AG09309 (cell line): ENCODE measurements around the gene UNC93B1.

ENCODE experiments used
- DNase-seq: peaks from one replicate; pipeline ENCODE4 v3.0.0-alpha.2; 2010; ENCODE audit warnings: low read depth
- H3K4me3 ChIP-seq: 2 replicates; pipeline ENCODE4 v1.5.1; 2011; ENCODE audit warnings: mild to moderate bottlenecking, low read depth, low read length, moderate library complexity; ENCODE audit not compliant: control insufficient read depth
- TF ChIP-seq, protein P1 (sequence below): IDR thresholded peaks from 2 replicates; pipeline ENCODE4 v1.5.1; 2011; ENCODE audit warnings: mild to moderate bottlenecking, low read depth, low read length, inconsistent platforms; ENCODE audit not compliant: insufficient read depth, control insufficient read depth; ENCODE audit errors: missing control alignments

Gene UNC93B1

DNA sequence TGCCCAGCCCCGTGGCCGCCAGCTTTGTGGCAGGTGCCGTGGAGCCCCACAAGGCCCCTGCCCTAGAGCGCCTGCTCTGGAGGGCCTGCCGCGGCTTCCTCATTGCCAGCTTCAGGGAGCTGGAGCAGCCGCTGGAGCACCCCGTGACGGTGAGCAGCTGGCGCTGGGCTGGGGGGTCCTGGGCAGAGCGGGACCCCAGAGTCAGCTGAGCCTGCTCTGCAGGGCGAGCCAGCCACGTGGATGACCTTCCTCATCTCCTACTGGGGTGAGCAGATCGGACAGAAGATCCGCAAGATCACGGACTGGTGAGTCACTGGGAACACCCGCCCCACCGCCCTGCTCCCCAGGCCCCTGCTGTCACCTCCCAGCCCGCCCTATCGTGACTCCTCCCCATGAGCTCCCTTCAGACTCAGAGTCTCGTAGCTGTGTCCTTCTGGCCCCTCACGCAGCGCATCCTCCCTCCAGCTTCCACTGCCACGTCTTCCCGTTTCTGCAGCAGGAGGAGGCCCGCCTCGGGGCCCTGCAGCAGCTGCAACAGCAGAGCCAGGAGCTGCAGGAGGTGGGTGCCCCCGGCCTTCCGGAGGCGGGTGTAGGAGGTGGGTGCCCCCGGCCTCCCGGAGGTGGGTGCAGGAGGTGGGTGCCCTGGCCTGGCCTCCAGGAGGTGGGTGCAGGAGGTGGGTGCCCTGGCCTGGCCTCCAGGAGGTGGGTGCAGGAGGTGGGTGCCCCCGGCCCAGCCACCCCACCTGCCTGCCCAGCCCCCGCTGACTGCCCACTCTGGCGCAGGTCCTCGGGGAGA lies 39.6 kb upstream of the UNC93B1 start:
- H3K4me3 ChIP-seq = no peak overlapping the region
- TF ChIP-seq, protein P1, sequence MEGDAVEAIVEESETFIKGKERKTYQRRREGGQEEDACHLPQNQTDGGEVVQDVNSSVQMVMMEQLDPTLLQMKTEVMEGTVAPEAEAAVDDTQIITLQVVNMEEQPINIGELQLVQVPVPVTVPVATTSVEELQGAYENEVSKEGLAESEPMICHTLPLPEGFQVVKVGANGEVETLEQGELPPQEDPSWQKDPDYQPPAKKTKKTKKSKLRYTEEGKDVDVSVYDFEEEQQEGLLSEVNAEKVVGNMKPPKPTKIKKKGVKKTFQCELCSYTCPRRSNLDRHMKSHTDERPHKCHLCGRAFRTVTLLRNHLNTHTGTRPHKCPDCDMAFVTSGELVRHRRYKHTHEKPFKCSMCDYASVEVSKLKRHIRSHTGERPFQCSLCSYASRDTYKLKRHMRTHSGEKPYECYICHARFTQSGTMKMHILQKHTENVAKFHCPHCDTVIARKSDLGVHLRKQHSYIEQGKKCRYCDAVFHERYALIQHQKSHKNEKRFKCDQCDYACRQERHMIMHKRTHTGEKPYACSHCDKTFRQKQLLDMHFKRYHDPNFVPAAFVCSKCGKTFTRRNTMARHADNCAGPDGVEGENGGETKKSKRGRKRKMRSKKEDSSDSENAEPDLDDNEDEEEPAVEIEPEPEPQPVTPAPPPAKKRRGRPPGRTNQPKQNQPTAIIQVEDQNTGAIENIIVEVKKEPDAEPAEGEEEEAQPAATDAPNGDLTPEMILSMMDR = no peak
- no peak for DNase-seq

DNA sequence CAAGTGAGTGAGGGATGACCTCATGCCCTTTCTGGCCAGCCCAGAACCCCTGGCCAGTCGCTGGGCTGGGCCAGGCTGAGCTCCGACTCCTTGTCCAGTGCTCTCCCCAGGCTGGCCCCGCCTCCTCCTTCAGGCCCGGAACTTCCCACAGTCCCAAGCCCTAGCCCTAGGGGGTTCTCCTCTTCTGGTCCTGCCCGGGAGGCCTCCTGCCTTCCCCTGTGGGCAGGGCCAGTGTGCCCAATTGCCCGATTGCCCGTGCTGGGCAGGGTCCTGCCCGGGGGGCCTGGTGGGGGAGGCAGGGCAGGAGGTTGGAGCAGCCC lies 39.1 kb upstream of the UNC93B1 start:
- no peak overlapping the region for H3K4me3 ChIP-seq
- TF ChIP-seq, protein P1 = no peak
- no peak for DNase-seq

DNA sequence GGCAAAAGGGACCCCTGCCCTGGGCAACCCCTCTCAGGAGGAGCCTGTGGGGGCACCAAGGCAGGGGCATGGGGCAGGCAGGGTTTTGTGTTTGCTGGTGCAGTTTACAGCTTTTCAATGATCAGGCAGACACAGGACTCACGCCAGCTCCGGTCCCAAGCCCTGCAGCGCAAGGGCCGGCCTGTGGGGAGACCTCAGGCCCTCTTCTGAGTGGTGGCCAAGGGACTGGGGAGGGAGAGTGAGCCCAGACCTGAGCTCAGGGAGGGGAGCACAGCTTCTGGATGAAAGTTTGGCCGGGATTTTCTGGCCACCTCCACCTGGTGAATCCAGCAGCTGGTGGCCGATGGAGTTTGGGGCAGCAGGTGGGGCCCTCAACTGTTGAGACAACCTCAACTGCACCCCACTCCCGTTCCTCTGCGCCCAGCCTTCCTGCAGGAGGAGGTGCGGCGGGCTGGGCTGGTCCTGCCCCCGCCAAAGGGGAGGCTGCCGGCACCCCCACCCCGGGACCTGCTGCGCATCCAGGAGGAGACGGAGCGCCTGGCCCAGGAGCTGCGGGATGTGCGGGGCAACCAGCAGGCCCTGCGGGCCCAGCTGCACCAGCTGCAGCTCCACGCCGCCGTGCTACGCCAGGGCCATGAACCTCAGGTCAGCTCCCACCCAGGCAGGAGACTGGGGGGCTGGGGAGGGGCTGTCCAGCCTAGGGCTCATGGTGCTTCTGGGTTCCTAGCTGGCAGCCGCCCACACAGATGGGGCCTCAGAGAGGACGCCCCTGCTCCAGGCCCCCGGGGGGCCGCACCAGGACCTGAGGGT lies 38.5 kb upstream of the UNC93B1 start:
- no peak for DNase-seq
- TF ChIP-seq, protein P1 = no peak
- no peak overlapping the region for H3K4me3 ChIP-seq

DNA sequence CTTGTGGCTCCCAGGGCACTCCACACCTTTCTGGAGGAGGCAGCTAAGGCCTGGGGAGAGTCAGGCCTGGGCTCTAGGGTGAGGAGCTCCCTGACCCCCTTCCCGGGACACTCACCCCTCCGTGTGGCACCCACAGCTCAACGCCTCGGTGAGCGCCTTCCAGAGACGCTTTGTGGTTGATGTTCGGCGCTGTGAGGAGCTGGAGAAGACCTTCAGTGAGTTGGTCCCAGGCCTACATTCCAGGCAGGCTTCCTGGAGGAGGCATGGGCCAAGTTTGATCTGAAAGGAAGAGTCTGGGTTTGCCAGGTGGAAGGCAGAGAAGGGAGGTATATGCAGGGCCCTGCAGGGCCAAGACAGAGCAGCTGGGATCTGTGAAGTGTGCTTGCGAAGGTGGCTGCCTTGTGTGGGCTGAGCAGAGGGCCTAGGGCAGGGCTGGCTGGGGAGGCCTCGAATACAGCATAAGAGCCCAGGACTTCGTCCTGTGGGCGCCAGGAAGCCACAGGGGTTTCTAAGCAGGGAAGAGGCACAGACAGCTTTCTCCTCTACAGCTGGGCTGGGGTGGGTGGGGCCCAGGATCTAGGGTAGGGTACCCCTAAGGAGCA lies 37.8 kb upstream of the UNC93B1 start:
- DNase-seq = no peak
- no peak overlapping the region for H3K4me3 ChIP-seq
- TF ChIP-seq, protein P1 = no peak

DNA sequence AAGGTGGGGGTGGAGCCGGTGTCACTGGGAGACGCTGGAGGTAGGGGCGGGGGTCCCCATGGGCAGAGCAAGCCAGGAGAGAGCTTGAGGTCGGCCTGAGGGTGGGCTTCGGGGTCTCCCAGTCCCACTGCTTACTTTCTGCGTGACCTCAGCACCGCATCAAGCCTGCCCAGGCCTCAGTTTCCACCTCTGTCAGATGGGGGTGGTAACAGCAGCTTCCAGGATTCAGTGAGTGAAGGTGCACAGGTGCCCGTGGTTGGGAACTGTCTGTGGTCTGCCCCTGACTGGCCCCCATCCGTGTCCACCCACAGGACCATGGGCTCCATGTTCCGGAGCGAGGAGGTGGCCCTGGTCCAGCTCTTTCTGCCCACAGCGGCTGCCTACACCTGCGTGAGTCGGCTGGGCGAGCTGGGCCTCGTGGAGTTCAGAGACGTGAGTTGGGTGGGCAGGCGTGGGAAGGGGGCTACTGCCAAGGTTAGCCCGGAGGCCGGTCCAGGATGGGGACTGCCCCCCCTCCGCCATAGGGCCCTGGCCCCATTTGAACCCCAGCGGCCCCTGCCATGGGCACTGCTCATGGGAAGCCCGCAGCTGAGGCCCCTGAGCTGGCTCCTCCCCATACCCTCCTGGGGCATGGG lies 37.2 kb upstream of the UNC93B1 start:
- TF ChIP-seq, protein P1 = no peak
- DNase-seq = no peak
- H3K4me3 ChIP-seq = peak overlapping the region; percentile 94

DNA sequence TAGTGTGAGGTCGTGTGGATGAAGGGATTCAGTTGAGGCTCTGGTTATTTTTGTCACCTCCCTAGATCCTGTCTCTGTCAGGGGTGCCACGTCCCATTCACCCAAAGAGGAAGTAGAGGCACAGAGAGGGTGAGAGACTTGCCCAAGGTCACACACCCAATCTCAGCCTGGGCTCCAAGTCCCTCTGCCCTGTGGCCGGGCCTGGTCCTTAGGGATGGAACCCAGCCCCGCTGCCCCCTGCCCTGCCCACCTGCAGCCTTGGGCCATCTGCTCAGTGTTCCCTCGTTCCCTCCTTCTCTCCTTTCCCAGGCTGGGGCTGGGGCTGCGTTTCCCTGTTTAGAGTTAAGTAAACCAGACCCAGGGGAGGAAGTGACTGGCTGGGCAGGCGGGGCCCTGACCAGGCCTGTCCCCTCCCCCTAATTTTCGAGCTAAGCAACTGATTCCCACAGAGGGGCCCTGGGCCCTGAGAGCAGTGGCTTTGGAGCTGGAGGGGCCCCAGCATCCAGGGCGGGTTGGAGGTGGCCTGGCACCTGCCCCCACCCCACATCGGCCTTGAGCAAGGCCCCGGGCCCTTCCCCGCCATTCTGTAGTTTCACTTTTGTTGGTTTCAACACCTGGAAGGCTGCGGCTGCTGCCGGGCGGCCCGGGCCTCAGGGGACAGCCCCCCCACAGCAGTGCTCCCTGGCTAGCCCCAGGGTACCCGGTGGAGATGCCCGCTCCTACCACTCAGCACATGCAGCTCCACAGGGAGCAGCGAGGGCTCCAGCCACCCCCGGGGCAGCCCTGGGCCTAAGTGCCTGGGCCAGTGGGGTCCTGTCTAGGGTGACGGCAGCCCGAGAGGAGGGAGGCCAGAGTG lies 36.4 kb upstream of the UNC93B1 start:
- DNase-seq = no peak
- TF ChIP-seq, protein P1 = no peak
- peak overlapping the region; percentile 94 for H3K4me3 ChIP-seq
